ENCODE results near the gene KLHL40. TPM values are rescaled to one million over a fixed set of nuclear protein-coding genes. Genes with fewer than 3 reads are reported as not detected.

Gene KLHL40
- total and polyA plus RNA-seq, 10 of the 15 experiments (the other 5 are each of a cell fraction or from before 2014, with no cell fraction given) = not detected

GRCh38 chr3:42688487-42689420 is 3.4 kb downstream of the KLHL40 start (continued):
- TF ChIP-seq E2F8 (IDR thresholded peaks at IDR 0.05; ENCODE audit: low read depth, partially characterized antibody) (no peak), HDAC2 (IDR thresholded peaks at IDR 0.05) (no peak), SP1 (IDR thresholded peaks at IDR 0.05; ENCODE audit: low read depth, low read length) (no peak), CHD1 (IDR thresholded peaks at IDR 0.05; ENCODE audit: low read depth, low read length) (no peak), BCL3 (IDR thresholded peaks at IDR 0.05; ENCODE audit: borderline replicate concordance, insufficient read depth, low read depth, low read length, poor library complexity, severe bottlenecking) (no peak), PRDM15 (CRISPR knock-in tag; IDR thresholded peaks at IDR 0.05) (no peak), RFX5 (IDR thresholded peaks at IDR 0.05; ENCODE audit: low read depth, low read length) (no peak), FOXK2 (IDR thresholded peaks at IDR 0.05) (no peak), ZNF687 (IDR thresholded peaks at IDR 0.05) (no peak), ZNF24 (IDR thresholded peaks at IDR 0.05) (no peak)
